ENCODE measurements around the gene CNTF.
A peak's percentile ranks its signal among the peaks of the same experiment; 100 is the strongest.

The CNTF gene

DNA sequence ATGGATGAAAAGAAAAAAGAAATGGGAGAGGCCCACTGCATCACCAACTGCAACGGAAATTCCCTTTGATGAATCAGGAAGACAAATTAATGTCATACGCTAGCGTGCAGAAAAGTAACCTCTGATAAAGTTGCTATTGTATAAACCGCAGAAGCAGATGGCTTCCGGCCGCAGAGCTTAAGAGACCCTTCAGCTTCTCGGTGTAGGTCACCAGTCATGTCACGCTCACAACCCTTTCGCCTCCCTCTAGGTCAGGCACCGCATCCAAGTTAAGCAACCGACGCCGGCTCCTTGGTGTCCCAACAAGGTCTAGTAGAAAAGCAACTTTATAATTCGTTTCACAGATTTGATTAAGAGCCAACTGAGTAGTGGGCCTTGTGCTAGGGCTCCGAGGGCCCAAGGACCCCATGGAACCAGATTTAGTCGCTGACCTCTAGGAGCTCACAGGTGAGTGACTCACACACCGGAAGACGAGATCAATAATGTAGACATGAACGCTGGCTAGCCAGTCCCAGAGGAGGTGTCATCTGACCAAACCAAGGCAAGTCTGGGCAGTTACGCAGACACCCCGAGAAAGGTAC is 44.8 kb upstream of the CNTF start:
- peak; percentile 65 for DNase-seq (ENCODE audit: low read depth, low spot score)
- CTCF ChIA-PET = interaction anchor here (0.5 to 5.9 kb wide), 19 partner anchors 10 to 481 kb away, joined by 3 to 44 read pairs (median 4); partner anchors contain the start of gene CNTF
- H3K4me3 ChIP-seq (ENCODE audit: low read depth, low read length) = peak overlapping the region; percentile 93
- no peak for TF ChIP-seq CTCF (IDR thresholded peaks at IDR 0.05; ENCODE audit: insufficient read depth, low read length, missing control alignments)
- POLR2A ChIA-PET = interaction anchor here (1.1 to 1.6 kb wide), 2 partner anchors 9 to 51 kb away, joined by 3 read pairs; no protein-coding TSS in a partner anchor

GRCh38 chr11:58578136-58578634 is 44.3 kb upstream of the CNTF start:
- CTCF ChIA-PET = interaction anchor here (0.9 to 5.9 kb wide), 12 partner anchors 11 to 323 kb away, joined by 3 to 44 read pairs (median 6); no protein-coding TSS in a partner anchor
- peak overlapping the region; percentile 93 for H3K4me3 ChIP-seq (ENCODE audit: low read depth, low read length)
- DNase-seq (ENCODE audit: low read depth, low spot score) = peak; percentile 93
- TF ChIP-seq CTCF (IDR thresholded peaks at IDR 0.05; ENCODE audit: insufficient read depth, low read length, missing control alignments) = no peak
- POLR2A ChIA-PET = interaction anchor here (1.1 to 1.6 kb wide), 2 partner anchors 8 to 50 kb away, joined by 3 read pairs; no protein-coding TSS in a partner anchor

DNA sequence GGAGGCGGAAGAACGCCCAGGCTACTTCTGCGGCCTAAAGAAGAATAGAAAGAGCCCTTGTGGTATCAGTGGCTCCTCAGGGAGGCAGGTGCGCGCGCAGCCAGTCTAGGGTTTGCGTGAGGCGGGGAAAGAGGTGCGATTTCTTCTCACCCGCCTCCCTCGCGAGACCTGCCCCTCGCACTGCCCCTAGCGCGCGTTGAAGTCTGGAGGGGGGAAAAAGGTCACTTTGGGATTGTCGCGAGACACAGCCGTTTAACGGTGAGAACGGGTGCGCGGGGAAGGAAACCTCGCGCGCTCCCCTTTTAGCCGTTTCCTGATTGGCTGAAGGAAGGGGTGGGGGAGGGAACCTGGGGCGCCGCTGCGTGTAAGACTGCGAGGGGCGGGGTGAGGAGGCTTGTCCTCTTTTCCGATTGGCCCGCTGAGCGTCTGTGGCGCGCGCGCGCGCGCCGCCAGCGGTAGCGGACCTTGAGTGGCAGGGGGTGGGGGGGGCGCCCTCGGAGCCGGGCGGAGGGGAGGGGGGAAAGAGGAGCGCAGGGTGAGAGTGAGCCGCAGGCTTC is 43.8 kb upstream of the CNTF start, which contains the start of gene ZFP91:
TSS of gene ZFP91 (plus strand) at position 429 of the 557 bp plus-strand sequence. CDS start 219 bp downstream, outside the sequence.
- TF ChIP-seq CTCF (IDR thresholded peaks at IDR 0.05; ENCODE audit: insufficient read depth, low read length, missing control alignments) = no peak
- peak within 1 kb of the TSS; percentile 93 for H3K4me3 ChIP-seq (ENCODE audit: low read depth, low read length)
- CTCF ChIA-PET = interaction anchor here (5.9 kb wide), 1 partner anchor 50 kb away, joined by 44 read pairs; no protein-coding TSS in a partner anchor
- peak; percentile 87 for DNase-seq (ENCODE audit: low read depth, low spot score)
- POLR2A ChIA-PET = no interaction called here

DNA sequence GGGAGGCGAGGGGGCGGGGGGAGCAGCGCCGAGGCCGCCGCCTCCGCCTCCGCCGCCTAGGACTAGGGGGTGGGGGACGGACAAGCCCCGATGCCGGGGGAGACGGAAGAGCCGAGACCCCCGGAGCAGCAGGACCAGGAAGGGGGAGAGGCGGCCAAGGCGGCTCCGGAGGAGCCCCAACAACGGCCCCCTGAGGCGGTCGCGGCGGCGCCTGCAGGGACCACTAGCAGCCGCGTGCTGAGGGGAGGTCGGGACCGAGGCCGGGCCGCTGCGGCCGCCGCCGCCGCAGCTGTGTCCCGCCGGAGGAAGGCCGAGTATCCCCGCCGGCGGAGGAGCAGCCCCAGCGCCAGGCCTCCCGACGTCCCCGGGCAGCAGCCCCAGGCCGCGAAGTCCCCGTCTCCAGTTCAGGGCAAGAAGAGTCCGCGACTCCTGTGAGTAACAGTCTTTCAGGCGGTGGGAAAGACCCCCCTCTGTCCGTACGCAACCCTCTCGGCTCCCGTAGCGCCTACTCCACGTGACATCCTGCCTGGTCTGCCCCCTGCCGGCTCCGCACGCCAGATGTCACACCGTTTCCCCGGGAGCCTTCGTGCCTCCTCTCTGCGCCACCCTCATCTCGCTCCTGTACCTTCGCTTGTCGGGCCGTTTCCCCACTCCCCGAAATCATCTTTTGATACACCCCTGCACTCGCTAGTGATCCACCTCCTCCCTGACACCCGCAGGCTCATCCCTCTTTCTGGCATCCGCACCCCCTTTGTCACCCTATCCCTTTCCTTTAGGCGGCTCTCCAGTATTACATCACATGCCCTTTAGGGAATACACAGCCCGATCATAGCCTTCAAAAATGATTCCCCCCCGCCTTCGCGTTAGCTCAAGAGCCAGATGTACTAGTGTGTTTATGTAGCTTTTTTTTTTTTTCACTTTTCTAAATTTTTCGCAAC is 43.0 kb upstream of the CNTF start:
- TF ChIP-seq CTCF (IDR thresholded peaks at IDR 0.05; ENCODE audit: insufficient read depth, low read length, missing control alignments) = peak; percentile 94
- ChIA-PET POLR2A (no interaction called here), CTCF (interaction anchor here (0.9 to 5.9 kb wide), 4 partner anchors 9 to 49 kb away, joined by 3 to 44 read pairs (median 5); no protein-coding TSS in a partner anchor)
- no peak for DNase-seq (ENCODE audit: low read depth, low spot score)
- peak overlapping the region; percentile 93 for H3K4me3 ChIP-seq (ENCODE audit: low read depth, low read length)

DNA sequence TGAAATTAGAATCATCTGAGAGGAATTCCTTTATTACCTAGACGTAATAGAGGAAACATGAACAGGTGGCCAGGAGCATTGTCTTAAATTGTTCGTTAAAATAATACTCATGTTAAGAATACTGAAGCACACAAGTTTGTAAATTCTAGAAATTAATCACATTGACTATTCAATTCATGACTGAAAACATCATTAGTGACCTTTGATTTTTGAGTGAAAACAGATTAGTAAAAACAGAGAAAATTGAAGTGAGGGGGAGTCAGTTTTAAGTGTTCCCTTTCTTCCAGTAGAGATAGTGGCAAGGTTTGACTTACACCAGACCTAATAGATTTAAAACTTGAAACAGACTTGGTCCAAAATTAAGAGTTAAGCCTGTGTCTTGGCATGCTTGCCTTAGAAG is 42.2 kb upstream of the CNTF start:
- POLR2A ChIA-PET = no interaction called here
- peak overlapping the region; percentile 93 for H3K4me3 ChIP-seq (ENCODE audit: low read depth, low read length)
- no peak for TF ChIP-seq CTCF (IDR thresholded peaks at IDR 0.05; ENCODE audit: insufficient read depth, low read length, missing control alignments)
- no peak for DNase-seq (ENCODE audit: low read depth, low spot score)
- CTCF ChIA-PET = interaction anchor here (0.9 to 5.9 kb wide), 4 partner anchors 8 to 49 kb away, joined by 3 to 44 read pairs (median 5); no protein-coding TSS in a partner anchor

Data from AG04449 (cell line).